WI38 (cell line): ENCODE data around the gene TMEM212.
A peak's percentile ranks its signal among the peaks of the same experiment; 100 is the strongest.

Experiments used
- H3K4me3 ChIP-seq: 2 replicates; pipeline ENCODE4 v1.5.1; 2011; ENCODE audit warnings: low read depth, mild to moderate bottlenecking, control low read depth, low read length
- CTCF ChIP-seq: IDR thresholded peaks from 2 replicates; pipeline ENCODE4 v1.5.1; 2012; ENCODE audit warnings: low read depth, mild to moderate bottlenecking, control low read depth, low read length

Gene TMEM212

GRCh38 chr3:171860830-171861535 is 17.8 kb downstream of the TMEM212 start:
- no peak for TF ChIP-seq CTCF
- no peak overlapping the region for H3K4me3 ChIP-seq

GRCh38 chr3:171862392-171862791 is 19.2 kb downstream of the TMEM212 start:
- H3K4me3 ChIP-seq = no peak overlapping the region
- no peak for TF ChIP-seq CTCF

GRCh38 chr3:171862993-171863521 is 19.9 kb downstream of the TMEM212 start:
- no peak for TF ChIP-seq CTCF
- H3K4me3 ChIP-seq = peak overlapping the region; percentile 31

GRCh38 chr3:171863920-171864319 is 20.8 kb downstream of the TMEM212 start:
- H3K4me3 ChIP-seq = no peak overlapping the region

GRCh38 chr3:171865191-171865865 is 22.2 kb downstream of the TMEM212 start:
- TF ChIP-seq CTCF = no peak
- no peak overlapping the region for H3K4me3 ChIP-seq

More at GRCh38 chr3:171863920-171864319, 20.8 kb downstream of the TMEM212 start:
- no peak for TF ChIP-seq CTCF

- TF ChIP-seq CTCF = no peak
Observed at GRCh38 chr3:171867981-171868380, 24.8 kb downstream of the TMEM212 start.

More at GRCh38 chr3:171867981-171868380, 24.8 kb downstream of the TMEM212 start:
- H3K4me3 ChIP-seq = no peak overlapping the region
